Stimulated activated CD8-positive, alpha-beta memory T cell treated with anti-CD3 and anti-CD28 coated beads, Interleukin-15, amount 100 ng/mL, for 24 hours (primary cell): ENCODE measurements around the gene GBX1.

Experiments used
- DNase-seq: peaks from one replicate; pipeline ENCODE4 v3.0.0-alpha.2; 2020; ENCODE audit warnings: low read depth

Gene GBX1

DNA sequence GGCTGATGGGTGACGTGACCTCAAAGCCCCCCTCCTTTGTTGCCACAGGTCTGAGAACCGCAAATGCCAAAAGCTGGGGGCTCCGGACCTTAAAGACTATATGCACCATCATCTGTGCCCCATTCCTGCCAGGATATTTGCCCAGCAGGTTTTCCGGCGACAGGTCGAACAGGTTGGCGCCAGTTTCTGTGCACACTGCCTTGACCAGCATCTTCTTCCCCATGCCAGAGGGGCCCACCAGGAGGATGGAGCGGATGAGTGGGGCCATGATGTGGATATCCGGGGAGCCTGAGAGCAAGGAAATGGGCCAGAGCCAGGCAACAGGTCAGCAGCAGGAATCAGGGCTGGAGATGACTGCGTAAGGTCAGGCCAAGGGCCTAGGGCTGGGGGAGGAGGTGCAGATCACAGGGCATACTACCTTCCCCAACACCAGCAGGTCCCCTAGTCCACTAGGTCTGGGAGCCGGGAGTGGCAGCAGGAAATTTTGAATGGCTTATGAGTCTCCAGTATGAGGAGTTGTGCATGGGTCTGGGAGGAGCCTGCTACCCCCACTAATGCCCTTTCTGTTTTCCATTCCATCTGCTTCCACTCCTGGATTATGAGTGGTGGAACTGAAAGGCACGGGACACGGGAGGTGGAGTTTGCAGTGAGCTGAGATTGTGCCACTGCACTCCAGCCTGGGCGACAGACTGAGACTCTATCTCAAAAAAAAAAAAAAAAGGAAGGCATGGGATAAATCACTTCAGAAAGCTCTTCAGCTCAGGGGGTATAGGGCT, 25.9 kb upstream of the GBX1 start:
- DNase-seq = no peak

DNA sequence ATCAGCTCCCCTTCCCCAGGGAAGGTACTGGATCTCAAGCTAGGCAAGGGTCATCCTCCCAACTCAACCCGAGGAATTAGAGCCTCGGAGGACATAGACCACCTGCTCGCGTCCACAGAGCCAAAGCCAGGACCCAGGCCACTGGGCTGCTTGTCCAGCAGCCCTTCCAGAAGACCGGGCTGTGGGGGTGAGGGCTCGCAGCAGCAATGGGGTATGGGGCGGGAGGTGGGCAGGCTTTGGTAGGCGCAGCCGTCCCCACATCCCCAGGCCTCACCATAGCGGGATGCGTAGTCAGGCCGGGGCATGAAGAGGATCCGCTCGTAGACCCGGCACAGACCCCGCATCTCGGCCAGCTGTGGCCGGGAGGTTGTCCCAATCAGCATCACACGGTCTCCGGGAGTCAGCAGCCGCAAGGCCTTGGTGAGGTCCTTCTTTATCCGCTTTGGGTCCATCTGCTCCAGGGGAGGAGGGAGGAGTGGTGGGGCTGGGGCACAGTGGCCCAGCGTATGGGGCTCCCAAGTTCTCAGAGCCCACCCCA, 24.6 kb upstream of the GBX1 start:
- DNase-seq = no peak

DNA sequence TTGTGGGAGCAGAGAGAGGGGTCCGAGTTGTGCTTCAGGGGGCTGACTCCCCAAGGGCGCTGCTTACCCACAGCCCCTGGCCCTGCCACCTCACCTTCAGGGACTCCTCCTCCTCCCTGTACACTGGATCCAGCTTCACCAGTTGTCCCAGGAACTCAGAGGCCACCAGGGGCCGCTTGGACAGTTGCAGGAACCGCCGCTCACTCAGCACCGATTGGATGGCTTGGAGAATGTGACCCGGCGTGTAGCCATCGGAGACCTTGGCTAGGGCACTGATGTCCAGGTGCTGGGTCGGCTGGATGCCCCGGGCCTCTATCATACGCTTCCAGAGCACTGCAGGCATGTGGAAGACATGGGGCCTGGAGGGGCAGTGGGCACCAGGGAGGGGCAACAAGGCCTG, 24.1 kb upstream of the GBX1 start:
- DNase-seq = no peak

DNA sequence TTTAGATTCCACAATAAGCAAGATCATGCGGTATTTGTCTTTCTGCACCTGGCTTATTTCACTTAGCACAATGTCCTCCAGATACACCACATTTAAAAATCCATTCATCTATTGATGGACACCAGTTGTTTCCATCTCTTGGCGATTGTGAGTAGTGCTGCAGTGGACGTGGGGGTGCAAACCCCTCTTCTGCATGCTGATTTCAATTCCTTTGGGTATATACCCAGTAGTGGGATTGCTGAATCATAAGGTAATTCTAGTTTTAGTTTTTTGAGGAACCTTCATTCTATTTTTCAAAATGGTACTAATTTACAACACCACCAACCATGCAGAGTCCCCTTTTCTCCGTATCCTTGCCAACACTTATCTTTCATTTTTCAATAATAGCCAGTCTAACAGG, 21.5 kb upstream of the GBX1 start:
- DNase-seq = no peak

DNA sequence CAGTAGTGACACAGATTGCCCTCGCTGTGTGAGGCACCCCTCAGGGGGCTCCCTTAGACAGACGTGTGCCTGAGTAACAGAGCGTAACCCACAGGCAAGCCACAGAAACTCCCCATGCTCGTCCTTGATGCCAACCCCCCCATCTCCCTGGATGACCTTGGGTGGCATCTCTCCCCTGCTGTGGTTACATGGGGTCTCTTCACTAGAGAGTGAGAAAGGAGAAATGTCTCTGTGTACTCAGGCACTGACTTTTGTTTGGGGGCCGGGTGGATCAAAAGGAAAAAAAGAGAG, 20.7 kb upstream of the GBX1 start:
- no peak for DNase-seq

DNA sequence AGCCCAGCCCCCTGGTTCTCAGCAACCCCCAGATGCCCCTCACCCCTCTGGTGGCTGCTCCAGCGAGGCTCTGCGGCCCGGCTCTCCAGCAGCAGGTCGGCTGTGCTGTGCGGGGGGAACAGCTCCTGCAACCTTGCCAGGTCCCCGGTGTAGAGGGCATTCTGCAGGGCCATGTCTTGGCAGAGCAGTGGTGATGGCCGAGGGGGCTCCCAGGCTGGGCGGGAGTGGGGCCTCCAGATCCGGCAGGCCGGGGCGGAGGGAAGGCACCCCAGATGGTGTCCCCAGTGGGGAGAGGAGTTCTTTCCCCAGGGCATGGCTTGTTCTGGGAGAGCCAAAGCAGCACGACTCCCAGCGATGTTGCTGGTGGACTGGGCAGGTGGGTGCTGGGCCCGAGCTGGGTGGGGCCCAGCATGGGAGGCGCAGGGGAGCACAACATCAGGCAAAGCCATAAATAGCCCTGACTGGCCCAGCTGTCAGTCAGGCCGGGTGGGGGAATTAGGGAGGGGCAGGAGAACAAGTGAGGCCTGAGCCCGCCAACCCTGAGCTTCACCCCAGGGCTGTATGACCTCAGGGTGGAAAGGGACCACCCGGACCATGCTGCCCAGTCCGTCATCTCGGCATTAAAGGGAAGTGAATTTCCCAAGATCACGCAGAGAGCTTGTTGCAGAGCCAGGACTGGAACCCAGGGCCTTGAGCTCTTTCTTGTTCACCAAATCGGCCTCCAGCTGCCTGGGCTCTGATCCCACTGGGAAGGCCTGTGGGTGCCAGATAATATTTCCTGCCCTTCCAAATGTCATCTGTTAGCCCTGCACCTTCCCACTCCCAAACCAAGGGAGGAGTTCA, 20.1 kb upstream of the GBX1 start:
- no peak for DNase-seq

DNA sequence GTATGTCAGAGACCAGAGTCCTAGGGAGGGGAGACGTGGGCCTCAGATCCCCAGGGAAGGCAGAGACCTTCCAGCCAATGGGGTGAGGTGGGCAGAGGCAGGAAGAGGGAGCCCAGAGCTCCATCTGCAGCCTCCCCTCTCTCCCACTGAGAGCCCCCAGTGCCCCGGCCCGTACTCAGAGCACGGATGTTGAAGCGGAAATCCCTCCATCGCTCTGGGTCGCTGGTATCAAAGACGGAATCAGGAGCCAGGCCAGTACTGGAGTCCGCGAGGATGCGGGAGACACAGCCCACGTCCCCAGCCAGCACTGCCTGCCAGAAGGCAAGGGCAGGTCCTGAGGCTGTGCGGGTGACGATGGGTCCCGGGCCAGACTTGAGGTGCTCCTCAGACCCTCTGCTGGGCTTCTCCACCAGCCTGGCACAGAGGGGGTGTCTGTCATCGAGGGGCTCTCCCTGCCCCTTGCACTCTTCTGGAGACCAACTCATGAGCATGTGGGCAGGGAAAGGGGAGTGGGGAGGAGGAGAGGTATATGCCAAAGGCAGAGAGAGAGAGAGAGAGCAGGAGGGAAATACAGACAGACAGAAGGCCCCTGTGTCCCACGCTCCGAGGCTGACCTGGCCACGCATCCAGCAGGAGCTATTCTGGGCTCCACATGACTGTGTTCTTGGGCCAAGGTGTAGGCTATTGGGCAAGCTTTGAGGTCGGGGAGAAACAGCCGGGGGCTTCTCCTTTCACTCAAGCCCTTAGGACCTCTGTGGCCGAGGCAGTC, 19.3 kb upstream of the GBX1 start, which contains the start of gene ASB10:
TSS of gene ASB10 (minus strand) at position 611 of the 769 bp plus-strand sequence. CDS start at position 491, 120 bp downstream.
- no peak for DNase-seq

DNA sequence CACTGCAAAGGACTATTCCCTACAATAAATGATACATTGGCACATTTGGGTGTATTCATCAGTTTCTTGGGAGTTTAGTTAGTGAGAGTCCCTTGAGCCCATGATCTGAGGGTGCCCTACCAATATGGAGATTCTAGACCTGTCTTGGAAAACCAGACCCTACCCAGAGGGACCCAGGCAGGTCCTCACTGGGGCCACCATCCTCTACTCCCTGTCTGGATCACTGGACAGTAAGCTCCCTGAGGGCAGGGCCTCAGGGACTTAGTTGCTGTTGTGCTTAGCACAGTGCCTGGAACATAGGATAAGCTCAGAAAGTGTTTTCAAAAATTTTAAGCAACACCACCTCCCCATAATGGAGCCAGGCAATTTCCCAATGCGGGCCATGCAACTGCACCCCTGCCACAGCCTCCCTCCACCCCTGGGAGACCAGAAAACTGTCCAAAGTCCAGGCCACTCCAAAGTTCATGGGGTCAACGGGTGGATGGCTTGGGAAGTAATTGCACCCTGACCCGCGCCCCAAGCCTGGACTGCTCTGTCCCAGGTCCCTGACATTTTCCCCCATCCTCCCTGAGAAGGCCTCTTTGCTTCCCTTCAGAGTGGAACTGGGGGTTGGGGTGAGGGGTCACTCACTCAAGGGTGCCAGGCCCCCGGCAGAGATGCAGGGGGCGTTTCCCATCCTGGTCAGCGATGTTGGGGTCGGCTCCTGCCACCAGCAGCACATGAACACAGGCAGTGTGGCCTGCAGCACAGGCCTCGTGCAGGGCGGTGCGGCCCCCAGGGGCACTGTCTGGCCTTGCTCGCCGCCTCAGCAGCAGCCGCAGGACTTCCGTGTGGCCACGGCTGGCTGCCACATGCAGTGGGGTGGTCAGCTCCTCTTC, 18.5 kb upstream of the GBX1 start:
- no peak for DNase-seq

DNA sequence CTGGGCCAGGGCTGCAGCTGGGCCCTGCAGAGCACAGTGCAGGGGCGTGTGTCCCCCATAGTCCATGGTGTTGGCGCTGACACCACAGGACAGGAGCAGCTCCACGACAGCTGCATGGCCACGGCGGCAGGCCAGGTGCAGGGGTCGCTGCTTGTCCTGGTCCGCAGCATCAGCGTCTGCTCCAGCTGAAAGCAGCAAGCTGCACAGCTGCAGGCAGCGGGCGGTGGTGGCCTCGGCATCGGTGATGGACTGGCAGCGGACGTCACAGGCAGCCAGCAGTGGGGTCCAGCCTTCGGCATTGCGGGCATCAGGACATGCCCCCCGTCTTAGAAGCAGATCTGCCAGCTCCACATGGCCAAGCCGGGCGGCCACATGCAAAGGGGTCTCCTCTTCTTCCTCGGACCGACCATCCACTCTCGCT, 13.5 kb upstream of the GBX1 start:
- no peak for DNase-seq

DNA sequence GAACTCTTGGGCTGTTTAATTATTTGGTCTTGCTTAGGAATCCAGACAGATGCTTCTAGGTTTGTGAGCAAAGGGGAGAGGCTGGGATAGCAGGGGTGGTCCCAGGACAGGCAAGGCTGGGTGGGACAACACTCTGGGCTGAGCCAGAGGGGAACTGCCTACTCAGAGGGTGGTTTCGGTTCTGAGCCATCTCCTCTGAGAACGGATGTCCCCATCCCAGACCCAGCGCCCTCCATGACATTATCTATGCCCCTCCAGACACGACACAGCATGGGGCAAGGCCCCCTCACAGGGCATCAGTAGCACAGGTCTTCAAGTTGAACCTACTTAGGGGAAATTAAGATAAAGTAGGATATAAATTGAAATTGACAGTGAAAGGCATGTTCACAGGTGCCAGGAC, 12.5 kb upstream of the GBX1 start:
- DNase-seq = no peak

DNA sequence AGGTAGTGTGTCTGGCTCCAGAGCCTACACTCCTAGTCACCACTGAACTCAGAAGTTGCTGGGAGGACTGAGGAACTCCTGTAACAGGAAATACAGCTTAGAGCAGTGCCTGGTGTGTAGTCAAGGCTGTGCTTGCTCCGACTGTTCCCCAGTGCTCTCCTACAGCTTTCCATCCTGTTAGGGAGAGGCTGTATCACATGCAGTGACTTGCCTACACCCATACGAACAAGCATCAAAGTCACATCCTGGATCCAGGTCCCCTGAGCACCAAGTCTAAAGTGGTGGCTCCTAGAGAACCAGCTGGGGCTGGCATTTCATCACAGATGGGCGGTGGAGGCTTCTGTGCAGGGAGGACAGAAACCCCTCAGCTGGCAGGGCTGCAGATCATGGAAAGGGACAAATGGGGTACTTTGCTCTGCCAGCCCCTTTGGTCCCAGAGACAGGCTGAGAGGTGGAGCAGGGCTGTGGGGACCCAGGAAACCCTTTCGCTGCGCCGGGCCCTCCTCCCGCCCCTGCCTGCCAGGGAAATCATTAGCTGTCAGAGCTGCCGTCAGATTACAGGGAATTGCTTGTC, 11.9 kb upstream of the GBX1 start:
- DNase-seq = no peak

DNA sequence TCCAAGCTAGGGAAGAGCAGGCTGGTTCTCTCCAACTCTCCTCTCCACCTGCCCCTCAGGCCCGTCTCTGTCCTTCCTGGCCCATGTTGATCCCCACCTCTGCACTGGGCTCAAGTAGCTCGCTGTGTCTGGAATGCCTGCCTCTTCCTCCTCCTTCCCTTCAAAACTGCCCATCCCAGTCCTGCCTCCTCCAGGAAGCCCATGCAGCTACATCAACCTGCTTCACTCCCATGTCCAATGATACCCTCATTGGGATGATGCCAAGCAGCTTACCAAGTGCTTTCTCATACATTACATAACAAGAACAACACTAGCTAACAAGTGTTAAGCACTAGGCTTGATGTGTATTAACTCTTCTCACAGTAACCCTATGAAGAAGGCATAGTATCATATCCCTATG, 11.3 kb upstream of the GBX1 start:
- no peak for DNase-seq

DNA sequence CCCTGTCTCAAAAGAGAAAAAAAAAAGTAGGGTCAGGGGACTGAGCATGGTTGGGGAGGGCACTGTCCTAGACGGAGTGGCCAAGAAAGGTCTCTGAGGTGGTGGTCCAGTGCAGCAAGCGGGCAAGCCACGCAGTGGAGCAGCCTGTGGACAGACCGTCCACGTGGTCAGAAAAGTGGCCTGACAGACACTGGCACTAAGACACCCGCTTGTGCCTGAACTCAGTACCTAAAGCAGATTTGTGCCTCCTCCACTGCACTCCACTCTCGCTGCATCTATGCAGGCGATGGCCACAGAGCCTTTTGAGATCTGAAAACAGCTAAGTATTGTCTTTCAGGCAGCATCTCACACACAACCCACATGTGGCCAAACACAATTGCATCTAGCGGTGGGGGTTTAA, 10.7 kb upstream of the GBX1 start:
- DNase-seq = no peak

DNA sequence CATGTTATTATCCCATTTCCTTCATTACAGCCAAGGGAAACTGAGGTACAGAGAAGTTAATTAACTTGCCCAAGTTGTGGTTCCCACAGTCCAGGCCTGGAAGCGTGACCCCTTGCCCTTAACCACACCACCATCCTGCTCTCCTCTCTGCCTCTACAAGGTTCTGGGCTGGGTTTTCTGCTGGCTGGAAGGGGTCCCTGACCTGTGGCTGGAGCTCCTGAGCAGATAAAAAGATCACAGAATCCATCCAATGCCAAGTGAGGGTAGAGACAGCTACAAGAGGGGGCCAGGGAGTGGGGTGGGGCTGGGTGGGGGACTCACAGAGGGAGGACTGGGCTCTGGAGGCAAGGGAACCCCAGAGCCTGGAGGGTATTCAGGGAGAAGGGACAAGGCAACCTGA, 9.8 kb upstream of the GBX1 start:
- no peak for DNase-seq

DNA sequence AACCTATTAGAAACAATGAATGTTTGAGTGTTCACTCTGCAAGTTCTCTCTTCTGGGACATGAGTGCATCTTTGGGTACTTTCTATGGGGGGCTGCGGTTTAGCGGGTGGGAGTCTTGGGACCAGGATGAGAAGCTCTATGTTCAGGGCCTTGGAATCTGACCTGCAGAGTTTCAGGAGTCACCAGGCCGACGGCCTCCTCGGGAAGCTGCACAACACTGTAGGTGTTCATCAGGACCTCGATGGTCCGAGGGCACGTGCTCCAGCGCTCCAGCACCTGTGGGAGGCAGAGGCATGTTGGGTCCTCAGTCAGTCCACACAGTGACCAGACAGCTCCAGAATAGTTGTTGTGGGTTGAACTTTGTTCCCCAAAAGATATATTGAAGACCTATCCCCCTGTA, 8.9 kb upstream of the GBX1 start:
- no peak for DNase-seq

DNA sequence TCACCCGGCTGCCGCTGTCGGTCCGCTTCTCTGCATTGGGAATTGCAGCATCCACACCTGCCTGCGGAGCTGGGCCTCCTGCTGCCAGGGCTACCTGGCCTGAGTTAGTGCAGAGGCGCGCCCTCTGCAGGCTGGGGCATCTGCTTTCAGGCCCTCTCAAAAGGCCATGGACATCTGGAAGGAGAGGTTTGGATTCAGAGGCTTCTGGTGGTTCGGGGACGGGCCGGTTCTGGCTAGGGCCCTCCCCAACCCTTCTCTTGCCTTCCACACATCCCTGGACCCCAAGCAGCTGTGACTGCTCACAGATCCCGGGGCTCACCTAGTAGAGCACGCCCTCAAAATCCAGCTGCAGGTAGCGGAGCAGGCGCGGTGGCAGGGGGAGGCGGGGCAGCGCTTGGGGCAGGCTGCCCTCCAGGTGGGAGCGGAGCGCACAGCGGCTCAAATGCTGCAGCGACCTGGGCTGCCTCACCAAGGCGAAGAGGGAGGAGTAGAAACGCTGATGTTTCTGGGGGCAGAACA, 8.4 kb upstream of the GBX1 start:
- no peak for DNase-seq

DNA sequence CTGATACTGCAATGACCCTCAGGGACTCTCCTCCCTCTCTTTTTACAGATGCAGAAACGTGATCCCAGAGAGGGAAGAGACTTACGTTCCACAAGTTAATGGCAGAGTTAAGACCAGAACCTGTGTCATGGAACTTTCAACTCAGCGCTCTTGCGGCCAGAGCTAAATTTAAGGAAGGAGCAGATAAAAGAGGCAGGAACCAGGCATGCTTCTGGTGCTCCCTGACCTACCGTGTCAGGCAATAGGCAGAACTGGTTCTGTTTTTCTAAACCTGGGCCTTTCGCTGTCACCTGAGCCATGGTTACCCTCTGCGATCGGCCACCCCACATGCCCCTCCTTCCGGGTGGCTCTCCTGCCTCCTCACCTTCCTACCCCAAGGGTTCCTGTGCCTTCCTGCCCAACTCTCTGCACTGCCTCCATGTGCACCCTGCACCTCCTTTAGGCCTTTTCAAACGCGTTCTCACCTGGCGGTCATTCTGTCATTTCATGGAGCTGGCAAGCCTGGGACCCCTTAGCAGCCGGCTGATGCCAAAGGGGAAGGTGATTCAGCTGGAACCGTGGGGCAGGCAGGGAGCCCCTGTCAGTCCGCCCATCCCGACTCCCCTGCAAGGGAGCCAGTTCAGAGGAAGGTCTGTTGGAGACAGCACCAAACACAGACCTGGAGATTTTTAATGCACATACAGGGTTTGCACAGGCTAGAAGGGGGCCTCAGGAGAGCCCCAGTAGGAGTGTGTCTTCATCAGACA, 7.7 kb upstream of the GBX1 start:
- DNase-seq = no peak

DNA sequence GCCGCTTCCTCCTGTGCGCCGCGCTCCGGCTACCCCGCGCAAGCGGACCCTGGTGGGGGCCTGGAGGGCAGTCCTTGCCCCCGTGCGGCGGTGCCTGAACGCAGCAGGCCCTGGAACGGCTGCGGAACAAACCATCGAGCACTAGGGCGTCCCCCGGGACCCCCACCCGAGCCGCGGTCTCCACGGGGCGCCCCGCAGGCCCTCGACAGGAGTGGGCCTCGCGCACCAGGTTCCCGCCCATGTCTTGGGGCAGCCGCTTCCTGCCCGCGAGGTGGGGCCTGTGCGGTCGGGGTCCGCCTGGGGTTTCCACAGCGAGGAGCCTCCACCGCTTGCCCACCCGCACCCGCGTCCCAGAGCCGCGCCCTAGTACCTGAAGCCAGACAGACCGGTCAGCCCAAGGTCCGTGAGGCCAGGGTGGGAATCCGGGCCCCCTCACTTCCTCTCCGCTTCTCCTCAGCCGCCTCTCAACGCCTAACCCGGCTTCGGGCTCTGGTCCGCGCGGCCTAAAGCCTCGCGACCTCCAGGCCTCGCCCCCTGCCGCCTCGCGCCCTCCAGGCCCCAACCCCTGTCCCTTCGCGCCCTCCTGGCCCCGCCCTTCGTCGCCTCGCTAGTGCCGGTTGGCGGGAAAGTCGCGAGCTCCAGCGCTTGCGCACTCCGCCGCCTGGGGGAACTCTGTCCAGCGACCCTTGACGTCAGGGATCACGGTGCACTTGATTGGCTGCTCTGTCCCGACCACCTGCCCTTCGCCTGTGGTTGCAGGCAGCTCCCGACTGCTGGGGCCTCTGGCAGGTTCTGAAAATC, 7.0 kb upstream of the GBX1 start:
- no peak for DNase-seq
